HG03558 (cell line): Measurements from ENCODE around the gene SLC16A4.

Experiments
- ATAC-seq: cut with Tn5 transposase; IDR thresholded peaks from one replicate; pipeline ENCODE4 v1.9.1; 2021; ENCODE audit warnings: moderate number of reproducible peaks; ENCODE audit not compliant: unreplicated experiment; ENCODE audit errors: extremely low read depth

The SLC16A4 gene

DNA sequence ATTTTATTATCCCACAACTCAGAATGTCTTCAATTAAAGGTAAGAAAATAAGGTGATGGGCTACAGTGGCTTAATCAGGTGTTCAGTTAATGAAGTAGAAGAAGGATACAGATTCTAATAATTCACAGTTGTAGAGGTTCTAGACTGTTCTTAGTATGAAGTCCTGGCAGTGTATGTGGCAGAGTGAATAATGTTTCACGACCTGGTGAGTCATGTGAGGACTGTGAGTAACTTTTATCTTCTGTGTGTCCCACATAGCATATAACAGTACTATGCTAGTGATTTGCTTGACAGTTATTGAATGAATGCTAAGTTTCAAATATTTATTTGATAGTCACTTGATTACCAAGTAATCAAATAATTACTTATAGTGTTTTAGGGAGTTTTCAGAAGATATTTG is 20.0 kb downstream of the SLC16A4 start:
- ATAC-seq, result no peak

DNA sequence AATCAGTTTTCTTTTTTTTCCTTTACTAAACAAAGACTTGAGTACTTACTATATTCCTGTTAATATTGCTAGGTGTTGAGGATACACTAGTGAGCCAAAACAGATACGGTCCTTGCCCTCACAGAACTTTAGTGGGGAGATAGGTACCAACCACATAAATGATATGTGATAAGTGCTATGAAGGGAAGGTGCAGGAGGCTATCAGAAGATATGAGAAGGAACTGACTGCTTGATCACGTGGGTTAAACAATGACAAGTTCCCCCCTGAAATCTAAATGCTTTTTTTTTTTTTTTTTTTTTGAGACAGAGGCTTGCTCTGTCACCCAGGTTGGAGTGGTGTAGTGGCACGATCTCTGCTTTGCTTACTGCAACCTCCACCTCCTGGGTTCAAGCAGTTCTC is 26.6 kb downstream of the SLC16A4 start:
- ATAC-seq, result no peak

DNA sequence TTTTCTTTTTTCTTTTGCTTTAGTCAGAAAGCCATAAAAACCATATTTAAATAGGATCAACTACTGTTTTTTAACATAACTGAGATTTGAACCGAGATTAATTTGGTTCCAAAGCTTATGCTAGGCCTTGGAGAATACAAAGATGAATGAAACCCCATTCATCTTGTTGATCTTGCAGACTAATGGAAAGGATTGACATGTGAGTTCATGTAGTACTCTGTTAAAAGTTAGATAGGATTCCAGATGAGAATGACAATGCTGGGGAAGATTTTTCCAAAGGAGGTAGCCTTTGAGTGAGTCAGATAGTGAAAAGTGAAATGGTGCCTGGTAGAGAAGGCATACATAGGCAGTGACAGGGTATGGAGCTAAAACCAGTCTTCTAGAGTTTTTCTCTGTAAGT is 29.0 kb downstream of the SLC16A4 start:
- no peak for ATAC-seq

DNA sequence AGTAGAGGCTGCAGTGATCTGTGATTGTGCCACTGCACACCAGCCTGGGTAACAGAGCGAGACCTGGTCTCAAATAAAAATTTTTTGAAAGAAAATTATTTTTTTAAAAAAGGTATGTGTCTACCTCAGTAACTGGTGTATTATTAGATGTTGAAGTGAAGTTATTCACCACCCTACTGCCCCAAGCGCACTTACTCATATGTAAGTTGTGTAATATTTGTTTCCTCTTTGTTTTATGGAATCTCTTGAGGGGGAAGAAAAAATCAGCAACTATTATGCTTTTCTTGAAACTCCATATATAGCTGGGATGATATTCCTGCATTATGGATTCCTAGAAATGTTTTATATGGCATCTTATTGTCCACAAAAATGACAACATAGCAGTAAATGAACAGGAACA is 30.4 kb downstream of the SLC16A4 start:
- no peak for ATAC-seq

DNA sequence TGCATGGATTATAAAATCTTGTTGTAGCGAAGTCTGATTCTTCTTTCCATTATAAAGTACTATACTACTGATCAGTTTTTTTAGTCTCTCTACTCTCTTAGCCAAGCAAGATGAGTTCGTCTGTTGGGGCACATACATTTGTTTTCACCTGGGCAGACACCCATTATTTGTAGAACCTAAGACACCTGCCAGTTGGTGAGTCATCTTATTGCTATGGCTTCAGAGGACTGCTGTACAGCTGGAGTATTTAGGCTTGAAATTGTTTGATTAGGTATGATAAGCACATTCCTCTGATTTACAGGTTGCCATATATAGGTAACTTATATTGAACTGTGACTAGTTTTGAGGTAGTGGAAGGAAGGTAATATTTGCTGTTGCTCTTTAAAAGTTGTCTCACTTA is 34.4 kb downstream of the SLC16A4 start:
- ATAC-seq, result no peak

DNA sequence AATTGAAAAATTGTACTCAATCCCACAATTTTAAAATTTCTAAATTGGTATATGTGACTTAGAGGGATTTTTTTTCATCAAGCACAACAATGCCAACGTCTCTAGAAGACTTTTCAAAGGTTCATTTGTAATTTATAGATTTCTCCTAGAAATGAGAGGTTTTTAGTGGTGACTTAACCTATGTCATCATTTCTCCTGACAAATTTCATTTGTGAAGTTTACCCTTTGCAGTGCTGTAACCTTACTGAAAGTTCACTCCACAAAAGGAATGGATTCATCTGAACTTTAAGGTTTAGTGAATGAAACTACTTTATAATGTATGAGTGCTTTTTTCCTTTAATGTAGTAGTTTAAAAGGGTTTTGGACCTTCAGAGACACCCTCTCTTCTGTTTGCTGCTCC is 35.5 kb downstream of the SLC16A4 start:
- no peak for ATAC-seq

DNA sequence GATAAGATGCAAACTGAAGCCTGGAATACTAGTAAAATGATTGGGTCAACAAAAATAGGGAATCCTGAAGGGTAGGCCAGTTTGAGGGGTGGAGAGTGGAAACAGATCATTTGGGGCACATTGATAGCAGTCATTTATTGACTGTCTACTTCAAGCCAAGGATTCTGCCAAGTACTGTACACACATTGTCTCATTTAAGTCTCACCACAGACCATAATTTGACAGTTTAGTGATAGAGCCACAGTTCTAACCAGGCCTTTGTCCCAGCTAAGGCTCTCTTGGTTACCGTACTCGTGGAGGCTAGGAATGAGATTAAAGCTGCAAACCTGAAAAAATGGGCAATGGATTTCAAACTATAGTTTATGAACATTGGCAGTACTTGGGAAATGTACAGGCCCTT is 40.5 kb downstream of the SLC16A4 start:
- no peak for ATAC-seq

DNA sequence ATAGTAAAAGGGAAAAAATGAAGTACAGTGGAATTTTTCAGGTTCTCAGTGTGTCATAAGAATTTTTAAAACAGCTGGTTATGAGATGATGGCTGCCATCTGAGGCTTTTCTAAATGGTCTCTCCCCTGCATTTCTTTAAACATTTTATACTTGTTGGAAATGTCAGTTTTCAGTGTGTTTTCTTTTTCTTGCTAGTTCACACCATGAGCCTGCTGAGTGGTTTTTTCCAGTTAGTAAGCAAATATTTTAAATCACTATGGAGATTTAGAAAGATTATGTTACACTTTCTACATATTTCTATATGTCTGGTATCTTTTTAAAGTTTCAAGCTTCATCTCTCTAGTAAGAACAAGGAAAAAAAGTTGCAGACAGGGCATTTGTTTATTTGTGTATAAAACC is 42.1 kb downstream of the SLC16A4 start:
- ATAC-seq, result no peak

DNA sequence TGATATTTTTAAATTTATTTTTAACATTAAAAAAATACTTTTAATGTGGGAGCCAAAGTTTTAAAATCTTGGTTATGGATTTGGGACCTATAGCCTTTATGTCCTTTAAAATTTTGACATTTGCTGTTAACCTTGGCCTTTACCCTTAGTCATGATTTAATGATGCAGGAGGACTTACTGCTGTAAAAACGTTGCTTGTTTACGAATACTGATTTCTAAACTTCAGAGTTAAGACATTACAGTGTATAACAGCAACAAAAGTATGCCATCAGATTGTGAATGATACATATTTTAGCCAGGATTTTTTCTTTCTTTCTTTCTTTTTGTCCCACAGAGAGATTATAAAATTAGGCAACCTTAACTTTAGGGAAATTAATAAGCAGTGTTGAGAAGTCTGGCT is 42.8 kb downstream of the SLC16A4 start:
- ATAC-seq, result no peak

DNA sequence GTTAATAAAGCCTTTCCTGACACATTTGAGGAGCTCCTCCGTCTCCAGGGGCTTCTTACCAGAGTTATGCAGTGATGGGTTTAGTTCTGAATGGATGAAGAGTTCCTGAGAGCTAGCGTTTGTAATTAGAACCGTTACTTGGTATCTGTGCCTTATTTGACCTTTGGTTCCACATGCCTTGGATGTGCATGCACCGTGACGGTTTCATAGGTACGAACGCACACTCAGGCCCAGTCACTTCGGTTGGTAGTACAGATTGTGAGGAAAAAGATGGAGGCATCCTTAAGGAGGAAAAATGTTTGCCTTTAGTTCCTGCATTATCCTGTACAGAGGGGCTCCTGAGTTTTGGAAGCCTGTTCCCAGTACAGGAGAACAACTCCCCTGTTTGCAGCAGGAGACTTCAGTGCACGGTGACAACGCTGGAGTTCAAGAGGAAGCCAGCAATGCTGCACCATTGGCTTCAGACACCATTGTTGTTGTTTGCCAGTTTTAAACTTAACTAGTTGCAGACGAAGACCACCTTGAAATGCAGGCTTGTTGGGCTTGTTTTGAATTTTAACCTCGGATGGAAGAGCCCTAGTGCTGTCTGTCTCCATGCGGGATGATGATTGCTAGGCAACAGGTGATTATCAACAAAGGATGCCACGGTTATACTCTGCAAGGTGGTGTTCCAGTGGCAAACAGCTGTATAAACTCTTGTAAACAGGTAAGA is 43.5 kb downstream of the SLC16A4 start:
- no peak for ATAC-seq

DNA sequence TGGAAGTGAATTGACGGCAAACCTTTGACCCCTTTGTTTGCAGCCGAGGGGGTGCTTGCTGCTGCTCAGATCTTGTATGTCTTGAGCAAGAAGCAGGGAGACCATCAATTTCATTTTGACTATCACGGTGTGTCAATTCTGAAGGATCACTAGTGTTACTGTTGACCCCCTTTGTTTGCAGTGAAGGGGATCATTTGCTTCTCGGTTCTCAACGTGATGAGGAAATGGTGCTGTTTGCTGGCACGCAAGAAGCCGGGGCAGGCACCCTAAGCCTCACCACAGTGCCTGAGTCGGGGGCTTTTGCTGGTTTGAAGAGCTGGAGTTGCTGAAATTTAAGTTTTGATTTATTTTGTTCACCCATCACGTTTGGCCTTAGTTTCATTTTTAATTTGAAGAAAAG is 44.1 kb downstream of the SLC16A4 start:
- no peak for ATAC-seq

DNA sequence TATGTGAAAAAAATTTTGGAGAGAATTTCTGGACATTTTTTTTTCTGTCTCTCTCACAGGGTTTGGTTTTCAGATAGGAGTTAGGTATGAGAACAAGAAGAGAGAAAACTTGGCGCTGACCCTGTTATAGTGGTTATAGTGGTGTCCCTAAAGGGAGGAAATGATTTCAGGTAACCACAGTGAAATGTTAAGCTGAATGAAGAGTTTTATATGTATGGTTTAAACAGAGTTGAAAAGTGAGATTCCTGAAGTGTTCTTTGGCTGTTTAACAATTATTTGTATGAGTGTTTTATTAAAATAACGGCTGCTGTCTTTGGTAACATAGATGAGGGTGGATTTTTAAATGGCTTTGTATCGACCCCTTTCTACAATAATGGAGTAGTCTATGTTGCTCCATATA is 45.3 kb downstream of the SLC16A4 start:
- no peak for ATAC-seq

DNA sequence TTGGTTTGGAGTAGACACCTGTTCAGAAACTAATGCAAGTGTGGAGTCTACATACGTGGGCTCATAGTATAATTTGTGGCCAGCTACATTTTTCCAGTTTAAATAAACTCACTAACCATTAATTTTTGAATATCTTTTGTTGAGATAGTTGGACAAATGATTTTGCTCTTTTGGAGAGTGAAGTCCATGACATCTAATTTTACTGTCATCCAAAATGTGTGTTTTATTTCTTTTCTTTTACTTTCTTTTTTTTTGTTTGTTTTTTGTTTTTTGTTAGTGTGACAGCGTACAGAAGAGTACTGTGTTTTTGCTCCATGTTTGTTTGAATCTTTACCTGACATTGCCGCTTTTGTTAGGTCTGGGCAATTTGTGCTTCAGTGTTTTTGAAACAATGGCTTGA is 46.7 kb downstream of the SLC16A4 start:
- ATAC-seq, result no peak

DNA sequence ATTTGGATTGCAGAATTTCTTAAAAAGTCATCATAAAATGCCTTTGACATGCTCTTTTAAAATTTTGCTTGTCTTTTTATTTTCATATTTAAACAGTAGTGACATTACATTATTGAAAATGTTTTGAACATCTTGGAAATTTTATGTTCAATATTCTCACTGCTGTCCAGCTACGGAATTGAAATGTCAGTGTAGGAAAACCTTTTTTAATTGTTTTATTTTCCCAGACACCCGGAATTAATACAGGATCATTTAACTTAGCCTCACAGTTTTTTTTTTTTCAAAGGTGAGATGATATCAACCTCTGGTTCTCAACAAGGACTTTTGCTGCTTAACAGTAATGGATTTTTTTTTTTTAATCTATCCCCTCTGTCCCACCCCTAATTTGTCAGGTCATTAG is 47.6 kb downstream of the SLC16A4 start:
- no peak for ATAC-seq

DNA sequence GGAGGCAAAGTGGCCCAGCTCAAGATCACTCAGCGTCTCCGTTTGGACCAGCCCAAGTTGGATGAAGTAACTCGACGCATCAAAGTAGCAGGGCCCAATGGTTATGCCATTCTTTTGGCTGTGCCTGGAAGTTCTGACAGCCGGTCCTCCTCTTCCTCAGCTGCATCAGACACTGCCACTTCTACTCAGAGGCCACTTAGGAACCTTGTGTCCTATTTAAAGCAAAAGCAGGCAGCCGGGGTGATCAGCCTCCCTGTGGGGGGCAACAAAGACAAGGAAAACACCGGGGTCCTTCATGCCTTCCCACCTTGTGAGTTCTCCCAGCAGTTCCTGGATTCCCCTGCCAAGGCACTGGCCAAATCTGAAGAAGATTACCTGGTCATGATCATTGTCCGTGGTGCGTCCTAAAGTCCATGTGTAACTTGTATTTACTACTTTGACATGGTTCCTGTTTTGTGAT is 48.9 kb downstream of the SLC16A4 start:
- ATAC-seq, result no peak

DNA sequence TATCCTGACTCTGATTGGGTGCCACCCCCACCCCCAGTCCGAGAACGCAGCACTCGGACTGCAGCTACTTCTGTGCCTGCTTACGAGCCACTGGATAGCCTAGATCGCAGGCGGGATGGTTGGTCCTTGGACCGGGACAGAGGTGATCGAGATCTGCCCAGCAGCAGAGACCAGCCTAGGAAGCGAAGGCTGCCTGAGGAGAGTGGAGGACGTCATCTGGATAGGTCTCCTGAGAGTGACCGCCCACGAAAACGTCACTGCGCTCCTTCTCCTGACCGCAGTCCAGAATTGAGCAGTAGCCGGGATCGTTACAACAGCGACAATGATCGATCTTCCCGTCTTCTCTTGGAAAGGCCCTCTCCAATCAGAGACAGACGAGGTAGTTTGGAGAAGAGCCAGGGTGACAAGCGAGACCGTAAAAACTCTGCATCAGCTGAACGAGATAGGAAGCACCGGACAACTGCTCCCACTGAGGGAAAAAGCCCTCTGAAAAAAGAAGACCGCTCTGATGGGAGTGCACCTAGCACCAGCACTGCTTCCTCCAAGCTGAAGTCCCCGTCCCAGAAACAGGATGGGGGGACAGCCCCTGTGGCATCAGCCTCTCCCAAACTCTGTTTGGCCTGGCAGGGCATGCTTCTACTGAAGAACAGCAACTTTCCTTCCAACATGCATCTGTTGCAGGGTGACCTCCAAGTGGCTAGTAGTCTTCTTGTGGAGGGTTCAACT is 49.5 kb downstream of the SLC16A4 start:
- no peak for ATAC-seq

DNA sequence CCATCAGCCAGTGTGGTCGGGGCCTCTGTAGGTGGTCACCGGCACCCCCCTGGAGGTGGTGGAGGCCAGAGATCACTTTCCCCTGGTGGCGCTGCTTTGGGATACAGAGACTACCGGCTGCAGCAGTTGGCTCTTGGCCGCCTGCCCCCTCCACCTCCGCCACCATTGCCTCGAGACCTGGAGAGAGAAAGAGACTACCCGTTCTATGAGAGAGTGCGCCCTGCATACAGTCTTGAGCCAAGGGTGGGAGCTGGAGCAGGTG is 50.7 kb downstream of the SLC16A4 start:
- ATAC-seq, result no peak

DNA sequence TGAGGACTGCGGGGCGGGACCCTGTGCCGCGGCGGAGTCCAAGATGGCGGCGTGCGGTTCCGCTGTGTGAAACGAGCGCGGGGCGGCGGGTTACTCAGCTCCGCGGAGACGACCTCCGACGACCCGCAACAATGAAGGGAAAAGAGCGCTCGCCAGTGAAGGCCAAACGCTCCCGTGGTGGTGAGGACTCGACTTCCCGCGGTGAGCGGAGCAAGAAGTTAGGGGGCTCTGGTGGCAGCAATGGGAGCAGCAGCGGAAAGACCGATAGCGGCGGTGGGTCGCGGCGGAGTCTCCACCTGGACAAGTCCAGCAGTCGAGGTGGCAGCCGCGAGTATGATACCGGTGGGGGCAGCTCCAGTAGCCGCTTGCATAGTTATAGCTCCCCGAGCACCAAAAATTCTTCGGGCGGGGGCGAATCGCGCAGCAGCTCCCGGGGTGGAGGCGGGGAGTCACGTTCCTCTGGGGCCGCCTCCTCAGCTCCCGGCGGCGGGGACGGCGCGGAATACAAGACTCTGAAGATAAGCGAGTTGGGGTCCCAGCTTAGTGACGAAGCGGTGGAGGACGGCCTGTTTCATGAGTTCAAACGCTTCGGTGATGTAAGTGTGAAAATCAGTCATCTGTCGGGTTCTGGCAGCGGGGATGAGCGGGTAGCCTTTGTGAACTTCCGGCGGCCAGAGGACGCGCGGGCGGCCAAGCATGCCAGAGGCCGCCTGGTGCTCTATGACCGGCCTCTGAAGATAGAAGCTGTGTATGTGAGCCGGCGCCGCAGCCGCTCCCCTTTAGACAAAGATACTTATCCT is 51.2 kb downstream of the SLC16A4 start:
- ATAC-seq, result no peak

DNA sequence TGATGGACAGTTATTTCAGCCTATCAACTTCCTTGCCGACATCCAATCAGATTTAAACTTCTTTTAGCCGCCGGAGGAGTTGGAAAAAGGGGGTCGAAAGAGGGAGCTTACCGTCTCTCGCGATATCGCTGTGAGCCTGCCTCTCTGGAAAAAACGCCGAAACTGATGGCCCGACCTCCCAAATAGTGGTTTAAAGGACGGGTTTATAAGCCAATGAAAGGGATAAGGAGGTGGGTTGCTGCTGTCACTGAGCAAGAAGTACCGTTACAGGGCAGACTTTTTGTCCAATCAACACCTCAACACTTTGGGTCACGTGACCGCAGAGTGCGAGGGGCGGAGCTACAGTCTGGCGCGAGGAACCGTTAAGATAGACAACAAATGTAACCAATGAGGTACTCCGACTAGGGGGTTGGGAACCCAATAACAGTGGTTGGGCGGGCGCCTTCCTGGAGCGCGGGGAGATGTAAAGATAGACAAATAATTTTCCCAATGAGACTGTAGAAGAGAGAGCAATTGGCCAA is 51.9 kb downstream of the SLC16A4 start, which contains the start of gene RBM15:
Gene RBM15 (plus strand): TSS at position 492 of the 521 bp plus-strand sequence. CDS start 29 bp downstream, at position 521.
- peak; percentile 61 for ATAC-seq

DNA sequence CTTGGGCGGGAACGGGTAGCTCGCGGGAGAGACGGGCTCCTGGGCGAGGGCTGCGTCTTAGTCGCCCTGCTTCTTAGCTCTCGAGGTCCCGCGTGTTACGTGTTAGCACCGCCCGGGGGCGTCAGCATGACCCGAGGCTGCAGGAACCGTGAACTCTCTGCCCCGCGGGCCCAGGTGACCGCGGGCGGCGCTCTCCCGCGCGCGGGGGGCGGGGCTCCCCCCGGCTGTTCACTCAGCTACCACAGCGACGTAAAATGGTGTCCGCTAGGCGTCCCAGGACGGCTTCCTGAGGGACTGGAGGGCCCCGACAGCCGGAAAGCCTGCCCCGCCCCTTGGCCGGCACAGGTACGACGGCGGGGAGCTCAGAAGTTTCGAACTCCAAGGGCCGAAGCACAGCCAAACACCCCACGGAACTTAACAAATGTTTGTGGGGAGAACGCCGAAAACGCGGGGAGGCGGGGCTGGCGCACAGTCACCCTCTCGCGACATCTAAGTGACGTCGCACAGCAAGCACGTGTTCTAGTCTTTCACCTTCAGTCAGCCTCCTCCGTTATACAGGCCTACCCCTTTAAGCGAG is 52.4 kb downstream of the SLC16A4 start:
- ATAC-seq, result peak; percentile 36
